Smooth muscle cell of the brain vasculature (primary cell): ENCODE measurements around the gene ULBP2.
"Not testable (repeated sequence)": the region's sequence is repeated elsewhere in the genome, so short reads cannot be mapped to it uniquely, and the experiment has no call there.

Experiments used
- DNase-seq: peaks from one replicate; pipeline ENCODE4 v3.0.0-alpha.2; 2012; ENCODE audit warnings: low read depth, low spot score

Gene ULBP2

GRCh38 chr6:149967591-149967990 lies 25.8 kb downstream of the ULBP2 start:
- DNase-seq: no peak

GRCh38 chr6:149967999-149968398 lies 26.2 kb downstream of the ULBP2 start:
- not testable (repeated sequence) for DNase-seq

DNA sequence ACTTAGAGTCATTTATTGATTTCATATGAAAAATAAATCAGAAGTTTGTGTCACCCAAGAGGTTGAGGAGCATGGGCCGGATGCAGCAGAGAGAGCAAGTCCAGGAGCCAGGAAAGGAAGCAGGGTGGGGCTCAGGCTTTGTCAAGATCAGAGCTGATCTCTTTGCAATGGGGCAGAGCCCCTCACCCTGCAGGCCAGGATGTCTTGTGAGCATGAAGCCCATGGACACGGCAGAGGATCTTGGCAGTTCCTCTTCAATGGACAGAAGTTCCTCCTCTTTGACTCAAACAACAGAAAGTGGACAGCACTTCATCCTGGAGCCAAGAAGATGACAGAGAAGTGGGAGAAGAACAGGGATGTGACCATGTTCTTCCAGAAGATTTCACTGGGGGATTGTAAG lies 27.1 kb downstream of the ULBP2 start:
- DNase-seq: not testable (repeated sequence)

- no peak for DNase-seq
Observed at GRCh38 chr6:149969635-149970034, 27.8 kb downstream of the ULBP2 start.

DNA sequence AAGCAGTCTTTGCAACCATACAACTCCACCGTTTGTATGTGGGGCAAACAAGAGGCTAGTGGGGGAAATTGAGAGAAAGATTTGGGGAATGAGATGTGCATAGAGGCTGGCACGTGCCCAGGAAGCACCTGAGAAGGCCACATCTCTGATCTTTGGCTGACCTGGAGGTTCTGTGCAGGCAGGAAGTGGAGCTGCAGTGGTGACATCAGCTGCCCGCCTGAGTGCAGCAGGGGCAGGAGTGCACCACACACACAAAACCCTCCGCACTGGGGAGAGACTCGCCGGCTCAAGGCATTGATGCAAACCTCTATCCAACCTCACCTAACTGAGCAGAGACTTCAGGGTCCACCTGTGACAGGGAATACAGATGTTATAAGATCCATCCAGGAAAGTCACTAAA lies 32.6 kb downstream of the ULBP2 start:
- DNase-seq: not testable (repeated sequence)

DNA sequence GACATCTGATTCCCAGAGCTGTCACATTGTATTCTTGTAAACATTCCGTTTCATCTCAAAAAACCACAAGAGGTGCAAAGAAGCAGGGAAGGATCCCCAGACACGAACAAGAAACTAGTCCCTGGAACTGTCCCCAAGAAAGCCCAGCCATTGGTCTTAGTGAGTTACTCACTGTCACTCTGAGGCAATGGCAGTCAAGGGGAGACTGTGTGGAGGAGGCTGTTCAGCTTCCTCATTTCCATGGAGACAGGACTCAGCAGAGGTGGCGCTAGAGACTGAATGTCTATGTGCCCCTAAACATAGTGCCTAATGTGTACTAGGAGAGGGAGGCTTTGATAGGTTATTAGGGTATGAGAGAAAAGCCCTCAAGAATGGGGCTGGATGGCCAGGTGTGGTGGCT lies 33.0 kb downstream of the ULBP2 start:
- no peak for DNase-seq

GRCh38 chr6:149975400-149975799 lies 33.6 kb downstream of the ULBP2 start:
- DNase-seq: no peak

- DNase-seq: no peak
Observed at GRCh38 chr6:149977221-149977620, 35.4 kb downstream of the ULBP2 start.

- DNase-seq: no peak
Observed at GRCh38 chr6:149978610-149979009, 36.8 kb downstream of the ULBP2 start.

GRCh38 chr6:149979293-149979692 lies 37.5 kb downstream of the ULBP2 start:
- DNase-seq: no peak

GRCh38 chr6:149983145-149983544 lies 41.3 kb downstream of the ULBP2 start:
- DNase-seq: no peak

GRCh38 chr6:149984773-149985172 lies 43.0 kb downstream of the ULBP2 start:
- DNase-seq: no peak

DNA sequence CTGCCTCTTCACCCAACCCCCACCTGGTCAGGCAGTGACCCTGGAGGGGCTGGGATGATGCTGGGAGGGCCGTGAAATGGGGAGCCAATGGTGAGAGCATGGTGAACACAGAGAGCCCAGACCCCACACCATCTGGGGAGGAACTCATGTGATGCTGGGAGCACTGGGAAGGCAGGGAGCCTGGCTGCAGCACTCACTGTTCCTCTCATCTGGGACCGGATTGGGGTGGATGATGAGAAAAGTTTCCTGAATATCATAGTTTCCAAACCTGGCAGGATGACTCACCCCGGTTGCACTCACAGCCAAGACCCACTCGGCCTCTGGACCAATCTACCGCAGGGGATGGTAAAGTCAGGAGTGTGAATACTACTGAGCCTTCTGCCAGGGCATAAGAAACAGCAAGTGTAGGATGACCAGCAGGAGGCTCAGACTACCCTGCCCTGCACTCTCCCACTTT lies 43.7 kb downstream of the ULBP2 start:
- no peak for DNase-seq

DNA sequence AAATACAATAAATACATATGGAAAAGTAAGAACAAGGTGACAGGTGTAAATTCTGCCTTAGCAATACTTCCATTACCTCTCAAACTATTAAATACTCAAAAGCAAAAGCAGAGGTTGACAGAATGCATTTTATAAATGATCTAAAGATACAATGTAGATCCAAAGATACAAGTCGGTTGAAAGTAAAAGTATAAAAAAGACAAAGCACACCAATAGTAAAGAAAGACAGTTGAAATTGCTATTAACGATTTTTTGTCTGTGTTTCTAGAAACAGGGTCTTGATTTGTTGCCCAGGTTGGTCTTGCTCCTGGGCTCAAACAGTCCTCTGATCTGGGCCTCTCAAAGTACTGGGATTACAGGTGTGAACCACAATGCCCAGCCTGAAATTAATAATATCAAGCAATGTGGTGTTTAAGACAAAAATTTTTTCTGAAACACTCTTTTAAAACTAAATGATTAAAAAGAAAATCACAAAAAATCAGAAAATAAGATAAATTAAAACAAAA lies 45.8 kb downstream of the ULBP2 start:
- DNase-seq: no peak

- no peak for DNase-seq
Observed at GRCh38 chr6:149988550-149989346, 46.9 kb downstream of the ULBP2 start.

DNA sequence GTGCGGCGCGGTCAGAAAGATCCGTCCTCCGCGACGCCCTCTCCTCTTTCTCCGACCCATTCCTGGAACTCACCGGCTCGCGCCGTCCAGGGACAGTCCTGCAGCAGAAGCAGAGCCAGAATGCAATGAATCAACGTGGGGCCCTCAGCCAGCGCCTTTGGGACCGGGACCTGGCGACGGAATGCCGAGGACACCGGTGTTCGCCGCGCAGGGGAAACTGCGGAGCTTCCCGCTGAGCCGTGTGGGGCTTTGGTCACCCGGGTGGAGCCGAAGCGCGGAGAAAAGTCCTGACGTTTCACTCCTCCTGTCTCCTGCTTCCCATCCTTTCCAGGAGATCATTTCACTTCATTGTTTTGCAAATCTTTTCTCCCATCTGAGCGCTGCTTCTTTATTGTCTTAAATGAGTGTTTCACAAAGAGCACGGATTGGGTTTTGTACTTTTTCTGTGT lies 48.4 kb downstream of the ULBP2 start:
- no peak for DNase-seq

GRCh38 chr6:149990661-149991471 lies 49.1 kb downstream of the ULBP2 start:
- DNase-seq: no peak

GRCh38 chr6:149991472-149991795 lies 49.6 kb downstream of the ULBP2 start:
- not testable (repeated sequence) for DNase-seq

DNA sequence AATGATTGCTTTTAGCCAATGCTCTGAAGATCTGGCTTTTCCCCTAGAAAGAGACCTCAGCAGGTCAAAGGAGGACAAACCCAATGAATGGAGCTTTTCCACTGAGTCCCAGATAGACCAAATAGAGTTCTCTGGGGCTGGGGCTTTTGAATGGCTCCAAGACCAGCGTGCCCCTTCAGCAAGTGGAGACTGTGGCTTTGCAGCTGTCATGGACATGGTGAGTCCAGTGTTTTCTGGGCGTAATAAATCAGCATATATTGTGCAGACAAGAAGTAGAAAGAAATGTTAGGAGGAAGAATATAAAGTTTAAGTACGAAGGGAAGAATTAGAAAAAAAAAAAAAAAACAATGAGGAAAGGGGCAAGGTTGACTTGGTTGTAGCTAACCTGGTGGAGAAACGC lies 50.0 kb downstream of the ULBP2 start:
- DNase-seq: no peak

DNA sequence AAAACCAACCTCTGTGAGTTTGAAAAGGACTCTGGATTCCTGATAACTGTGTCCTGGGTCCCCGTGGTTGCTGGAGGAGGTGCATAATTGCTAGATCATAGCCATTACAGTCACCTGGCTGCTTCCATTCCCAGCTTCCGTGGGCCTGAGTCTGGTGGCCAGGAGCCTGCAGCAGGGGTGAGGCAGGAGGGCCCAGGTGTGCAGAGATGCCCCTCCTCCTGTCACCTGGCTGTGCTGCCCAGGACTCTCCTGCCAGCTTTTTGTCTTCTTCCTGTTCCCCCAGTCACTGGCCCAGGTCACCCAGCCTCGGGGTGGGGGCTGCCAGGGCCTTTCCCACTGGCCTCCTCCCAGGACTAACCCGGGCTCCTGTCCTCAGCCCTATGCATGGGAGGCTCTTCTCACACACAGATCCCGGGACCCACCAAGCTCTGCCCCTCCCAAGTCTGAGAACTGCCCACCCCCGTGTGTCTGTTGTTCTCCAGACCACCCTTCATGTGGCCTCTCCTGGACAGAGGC lies 53.5 kb downstream of the ULBP2 start:
- no peak for DNase-seq

GRCh38 chr6:149995971-149996370 lies 54.2 kb downstream of the ULBP2 start:
- no peak for DNase-seq
